SK-N-SH (cell line): ENCODE results near the gene RELN. TPM values are rescaled to one million over a fixed set of nuclear protein-coding genes. Genes with fewer than 3 reads are reported as not detected.

ENCODE experiments used
- CTCF ChIA-PET: fragments of 300-600, 350-600 bp; formaldehyde crosslinking; extraction: SDS; loops from one replicate; lab custom pipeline; 2021; lab: Yijun Ruan, JAX
- POLR2A ChIA-PET: fragments of 350-600 bp; sonication (Branson Sonifier 250); formaldehyde crosslinking; extraction: SDS; loops from one replicate; lab custom pipeline; 2020; ENCODE audit warnings: antibody characterized with exemption, inconsistent platforms; lab: Yijun Ruan, JAX
- DNase-seq: peaks from one replicate; pipeline ENCODE4 v3.0.0; 2012
- H2AFZ ChIP-seq: fragments of 200-600 bp; sonication (generic); 2 replicates; pipeline ENCODE4 v1.8.1; 2016; ENCODE audit warnings: antibody characterized with exemption, mild to moderate bottlenecking, low read depth
- H3F3A ChIP-seq: fragments of 200-600 bp; sonication (generic); replicated peaks from 2 replicates; pipeline ENCODE3; 2016; ENCODE audit warnings: antibody characterized with exemption, mild to moderate bottlenecking; ENCODE audit not compliant: insufficient read depth
- H3K27ac ChIP-seq, 2 experiments: fragments of 200-500 bp in 1 of 2; fragments of 200-600 bp in 1 of 2; sonication (Bioruptor generic) in 1 of 2; sonication (generic), shearing (Covaris generic) in 1 of 2; 2 replicates each; pipeline versions ENCODE4 v1.5.1 to v1.6.1; 2014 to 2016; ENCODE audit warnings: low read depth in 2 of 2, inconsistent platforms in 1 of 2, low read length in 1 of 2, mild to moderate bottlenecking in 1 of 2, mixed read lengths in 1 of 2
- H3K27me3 ChIP-seq: fragments of 200-600 bp; sonication (generic), shearing (Covaris generic); 2 replicates; pipeline ENCODE4 v1.6.1; 2016; ENCODE audit warnings: mixed run types; ENCODE audit not compliant: insufficient read depth
- H3K36me3 ChIP-seq, 2 experiments: fragments of 200-500 bp in 1 of 2; fragments of 200-600 bp in 1 of 2; sonication (Bioruptor generic) in 1 of 2; sonication (generic) in 1 of 2; replicated peaks in 1 of 2; 2 replicates each; pipeline versions ENCODE3 to v1.5.1; 2014 to 2016; ENCODE audit warnings: low read length in 1 of 2, mild to moderate bottlenecking in 1 of 2; ENCODE audit not compliant: insufficient read depth in 2 of 2, control insufficient read depth in 1 of 2
- H3K4me1 ChIP-seq, 2 experiments: fragments of 200-500 bp in 1 of 2; fragments of 200-600 bp in 1 of 2; sonication (Bioruptor generic) in 1 of 2; sonication (generic), shearing (Covaris generic) in 1 of 2; 2 replicates each; pipeline versions ENCODE4 v1.5.1 to v1.6.1; 2014 to 2016; ENCODE audit warnings: low read depth in 1 of 2, low read length in 1 of 2, mixed run types in 1 of 2; ENCODE audit not compliant: insufficient read depth in 2 of 2, control insufficient read depth in 1 of 2
- H3K4me2 ChIP-seq: fragments of 200-600 bp; sonication (generic), shearing (Covaris generic); 2 replicates; pipeline ENCODE4 v1.6.1; 2017; ENCODE audit warnings: mixed run types
- H3K4me3 ChIP-seq, 2 experiments: fragments of 200-500 bp in 1 of 2; fragments of 200-600 bp in 1 of 2; sonication (Bioruptor generic) in 1 of 2; sonication (generic), shearing (Covaris generic) in 1 of 2; 2 replicates each; pipeline versions ENCODE4 v1.5.1 to v1.8.1; 2014 to 2016; ENCODE audit warnings: low read depth in 2 of 2, inconsistent platforms in 1 of 2, low read length in 1 of 2, mild to moderate bottlenecking in 1 of 2, mixed read lengths in 1 of 2, moderate library complexity in 1 of 2
- H3K79me2 ChIP-seq: fragments of 200-600 bp; sonication (generic); 2 replicates; pipeline ENCODE4 v1.8.1; 2017; ENCODE audit warnings: mild to moderate bottlenecking; ENCODE audit not compliant: insufficient read depth
- H3K9ac ChIP-seq: fragments of 200-600 bp; sonication (generic); 2 replicates; pipeline ENCODE4 v1.6.1; 2017; ENCODE audit warnings: mixed run types
- H3K9me2 ChIP-seq: fragments of 200-600 bp; sonication (generic); 2 replicates; pipeline ENCODE4 v1.6.1; 2017; ENCODE audit warnings: mixed run types
- H3K9me3 ChIP-seq: fragments of 200-600 bp; sonication (generic); 2 replicates; pipeline ENCODE4 v1.6.1; 2017; ENCODE audit warnings: mixed run types, mild to moderate bottlenecking, moderate library complexity
- H4K20me1 ChIP-seq: fragments of 200-600 bp; sonication (generic); 2 replicates; pipeline ENCODE4 v1.6.1; 2017; ENCODE audit warnings: mild to moderate bottlenecking, mixed run types; ENCODE audit not compliant: insufficient read depth
- ELF1 ChIP-seq: IDR thresholded peaks from 2 replicates; pipeline ENCODE4 v1.4.0; 2012
- FOSL2 ChIP-seq: IDR thresholded peaks from 2 replicates; pipeline ENCODE4 v1.4.0; 2012; ENCODE audit warnings: low read depth, mild to moderate bottlenecking, moderate library complexity, borderline replicate concordance
- GATA2 ChIP-seq: sonication (generic); formaldehyde crosslinking; IDR thresholded peaks from 2 replicates; pipeline ENCODE4 v1.5.0; 2020; ENCODE audit warnings: mild to moderate bottlenecking, missing genetic modification reagents
- NFIC ChIP-seq: IDR thresholded peaks from 2 replicates; pipeline ENCODE4 v1.4.0; 2012; ENCODE audit warnings: borderline replicate concordance
- NRF1 ChIP-seq: IDR thresholded peaks from 2 replicates; pipeline ENCODE4 v1.6.1; 2012; ENCODE audit warnings: low read depth, mild to moderate bottlenecking, low read length
- RAD21 ChIP-seq: IDR thresholded peaks from 2 replicates; pipeline ENCODE4 v1.6.1; 2012; ENCODE audit warnings: mild to moderate bottlenecking, low read length
- RFX5 ChIP-seq: IDR thresholded peaks from 2 replicates; pipeline ENCODE4 v1.6.1; 2012; ENCODE audit warnings: mild to moderate bottlenecking, improper control_type of control experiment, low read length
- RXRA ChIP-seq: IDR thresholded peaks from 2 replicates; pipeline ENCODE4 v1.4.0; 2012; ENCODE audit warnings: low read depth, mild to moderate bottlenecking, borderline replicate concordance
- SIN3A ChIP-seq: IDR thresholded peaks from 2 replicates; pipeline ENCODE4 v1.6.1; 2012; ENCODE audit warnings: low read depth, mild to moderate bottlenecking, low read length, moderate library complexity, borderline replicate concordance
- TAF1 ChIP-seq: IDR thresholded peaks from 2 replicates; pipeline ENCODE4 v1.6.1; 2012; ENCODE audit warnings: low read depth, mild to moderate bottlenecking, low read length, moderate library complexity, borderline replicate concordance
- WGBS: methylation state at CpG from one replicate; pipeline ENCODE4 v1.1.6; 2017; ENCODE audit warnings: low lambda C conversion rate; 5-methylcytosine and 5-hydroxymethylcytosine counted together
- polyA plus RNA-seq, 3 experiments: library from polyadenylated mRNA; depleted of rRNA; stranded (reverse); fragments of >200 nt; gene quantifications; 2 replicates each; pipeline ENCODE4 v1.2.3, GENCODE V29; 2012
- TF ChIP-seq, protein P1 (sequence below): IDR thresholded peaks from 2 replicates; pipeline ENCODE4 v1.4.0; 2012; ENCODE audit warnings: low read depth, borderline replicate concordance
- TF ChIP-seq, protein P2 (sequence below): IDR thresholded peaks from 2 replicates; pipeline ENCODE4 v1.4.0; 2012; ENCODE audit warnings: low read depth
- TF ChIP-seq, protein P3 (sequence below): IDR thresholded peaks from 2 replicates; pipeline ENCODE4 v1.6.1; 2012; ENCODE audit warnings: mild to moderate bottlenecking, low read depth, low read length, moderate library complexity
- TF ChIP-seq, protein P4 (sequence below): IDR thresholded peaks from 2 replicates; pipeline ENCODE4 v1.4.0; 2012; ENCODE audit warnings: low read depth, borderline replicate concordance
- TF ChIP-seq, protein P5 (sequence below): fragments of 200-600 bp; sonication (generic); IDR thresholded peaks from 2 replicates; pipeline ENCODE4 v1.6.1; 2017; ENCODE audit warnings: antibody characterized with exemption, mild to moderate bottlenecking, moderate library complexity
- TF ChIP-seq, protein P6 (sequence below): IDR thresholded peaks from 2 replicates; pipeline ENCODE4; 2012
- TF ChIP-seq, protein P7 (sequence below): fragments of 150-350 bp; IDR thresholded peaks from 2 replicates; pipeline ENCODE4 v1.6.1; 2016; ENCODE audit warnings: mild to moderate bottlenecking, low read depth, low read length

The RELN gene
- polyA plus RNA-seq, 1 of the 3 experiments (the other 2 are of a cell fraction): 0.02 TPM

DNA sequence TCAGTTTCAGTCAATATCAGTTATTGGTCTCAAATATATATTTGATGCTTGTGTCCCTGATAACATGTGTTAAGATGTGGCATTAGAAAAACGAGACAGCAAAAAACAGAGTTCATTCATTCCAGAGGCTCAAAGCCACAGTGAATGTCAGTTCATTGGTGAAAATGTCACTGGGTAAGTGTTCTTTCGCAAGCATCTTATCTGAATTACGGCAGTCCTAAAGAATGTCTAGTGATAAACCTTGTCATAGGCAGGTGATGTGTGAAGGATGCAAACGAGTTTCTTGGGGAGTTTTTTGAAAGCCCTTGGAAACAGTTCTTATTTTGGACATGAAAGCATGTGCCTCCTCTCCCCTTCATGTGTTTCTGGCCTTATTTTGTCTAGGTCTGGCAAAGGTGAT lies 45.9 kb upstream of the RELN start:
- Histone ChIP-seq H3K79me2 (no peaks in the 10 kb centered on the region), H3K36me3 (no peaks in the 10 kb centered on the region), H3K9me3 (no peaks in the 10 kb centered on the region), H3K4me3 (no peak overlapping the region), H3K9ac (no peak overlapping the region), H2AFZ (no peak overlapping the region), H3K27ac (no peak overlapping the region), H3K9me2 (no peaks in the 10 kb centered on the region), H3K4me1 (no peaks in the 10 kb centered on the region), H3K4me2 (no peak overlapping the region), H4K20me1 (no peaks in the 10 kb centered on the region), H3F3A (no peaks in the 10 kb centered on the region), H3K27me3 (no peaks in the 10 kb centered on the region)
- no peak for DNase-seq
- TF ChIP-seq RXRA: no peak
- TF ChIP-seq ELF1: no peak
- no peak for TF ChIP-seq FOSL2
- TF ChIP-seq, protein P1, sequence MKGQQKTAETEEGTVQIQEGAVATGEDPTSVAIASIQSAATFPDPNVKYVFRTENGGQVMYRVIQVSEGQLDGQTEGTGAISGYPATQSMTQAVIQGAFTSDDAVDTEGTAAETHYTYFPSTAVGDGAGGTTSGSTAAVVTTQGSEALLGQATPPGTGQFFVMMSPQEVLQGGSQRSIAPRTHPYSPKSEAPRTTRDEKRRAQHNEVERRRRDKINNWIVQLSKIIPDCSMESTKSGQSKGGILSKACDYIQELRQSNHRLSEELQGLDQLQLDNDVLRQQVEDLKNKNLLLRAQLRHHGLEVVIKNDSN: no peak
- TF ChIP-seq, protein P2, sequence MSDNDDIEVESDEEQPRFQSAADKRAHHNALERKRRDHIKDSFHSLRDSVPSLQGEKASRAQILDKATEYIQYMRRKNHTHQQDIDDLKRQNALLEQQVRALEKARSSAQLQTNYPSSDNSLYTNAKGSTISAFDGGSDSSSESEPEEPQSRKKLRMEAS: no peak
- TF ChIP-seq, protein P3, sequence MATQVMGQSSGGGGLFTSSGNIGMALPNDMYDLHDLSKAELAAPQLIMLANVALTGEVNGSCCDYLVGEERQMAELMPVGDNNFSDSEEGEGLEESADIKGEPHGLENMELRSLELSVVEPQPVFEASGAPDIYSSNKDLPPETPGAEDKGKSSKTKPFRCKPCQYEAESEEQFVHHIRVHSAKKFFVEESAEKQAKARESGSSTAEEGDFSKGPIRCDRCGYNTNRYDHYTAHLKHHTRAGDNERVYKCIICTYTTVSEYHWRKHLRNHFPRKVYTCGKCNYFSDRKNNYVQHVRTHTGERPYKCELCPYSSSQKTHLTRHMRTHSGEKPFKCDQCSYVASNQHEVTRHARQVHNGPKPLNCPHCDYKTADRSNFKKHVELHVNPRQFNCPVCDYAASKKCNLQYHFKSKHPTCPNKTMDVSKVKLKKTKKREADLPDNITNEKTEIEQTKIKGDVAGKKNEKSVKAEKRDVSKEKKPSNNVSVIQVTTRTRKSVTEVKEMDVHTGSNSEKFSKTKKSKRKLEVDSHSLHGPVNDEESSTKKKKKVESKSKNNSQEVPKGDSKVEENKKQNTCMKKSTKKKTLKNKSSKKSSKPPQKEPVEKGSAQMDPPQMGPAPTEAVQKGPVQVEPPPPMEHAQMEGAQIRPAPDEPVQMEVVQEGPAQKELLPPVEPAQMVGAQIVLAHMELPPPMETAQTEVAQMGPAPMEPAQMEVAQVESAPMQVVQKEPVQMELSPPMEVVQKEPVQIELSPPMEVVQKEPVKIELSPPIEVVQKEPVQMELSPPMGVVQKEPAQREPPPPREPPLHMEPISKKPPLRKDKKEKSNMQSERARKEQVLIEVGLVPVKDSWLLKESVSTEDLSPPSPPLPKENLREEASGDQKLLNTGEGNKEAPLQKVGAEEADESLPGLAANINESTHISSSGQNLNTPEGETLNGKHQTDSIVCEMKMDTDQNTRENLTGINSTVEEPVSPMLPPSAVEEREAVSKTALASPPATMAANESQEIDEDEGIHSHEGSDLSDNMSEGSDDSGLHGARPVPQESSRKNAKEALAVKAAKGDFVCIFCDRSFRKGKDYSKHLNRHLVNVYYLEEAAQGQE: no peak
- TF ChIP-seq SIN3A: no peak
- TF ChIP-seq, protein P4, sequence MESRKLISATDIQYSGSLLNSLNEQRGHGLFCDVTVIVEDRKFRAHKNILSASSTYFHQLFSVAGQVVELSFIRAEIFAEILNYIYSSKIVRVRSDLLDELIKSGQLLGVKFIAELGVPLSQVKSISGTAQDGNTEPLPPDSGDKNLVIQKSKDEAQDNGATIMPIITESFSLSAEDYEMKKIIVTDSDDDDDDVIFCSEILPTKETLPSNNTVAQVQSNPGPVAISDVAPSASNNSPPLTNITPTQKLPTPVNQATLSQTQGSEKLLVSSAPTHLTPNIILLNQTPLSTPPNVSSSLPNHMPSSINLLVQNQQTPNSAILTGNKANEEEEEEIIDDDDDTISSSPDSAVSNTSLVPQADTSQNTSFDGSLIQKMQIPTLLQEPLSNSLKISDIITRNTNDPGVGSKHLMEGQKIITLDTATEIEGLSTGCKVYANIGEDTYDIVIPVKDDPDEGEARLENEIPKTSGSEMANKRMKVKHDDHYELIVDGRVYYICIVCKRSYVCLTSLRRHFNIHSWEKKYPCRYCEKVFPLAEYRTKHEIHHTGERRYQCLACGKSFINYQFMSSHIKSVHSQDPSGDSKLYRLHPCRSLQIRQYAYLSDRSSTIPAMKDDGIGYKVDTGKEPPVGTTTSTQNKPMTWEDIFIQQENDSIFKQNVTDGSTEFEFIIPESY: no peak
- TF ChIP-seq RAD21: no peak
- 35% methylated on average over 4 of the region's 4 CpGs for WGBS
- ChIA-PET POLR2A (no interaction called here), CTCF (no interaction called here)

DNA sequence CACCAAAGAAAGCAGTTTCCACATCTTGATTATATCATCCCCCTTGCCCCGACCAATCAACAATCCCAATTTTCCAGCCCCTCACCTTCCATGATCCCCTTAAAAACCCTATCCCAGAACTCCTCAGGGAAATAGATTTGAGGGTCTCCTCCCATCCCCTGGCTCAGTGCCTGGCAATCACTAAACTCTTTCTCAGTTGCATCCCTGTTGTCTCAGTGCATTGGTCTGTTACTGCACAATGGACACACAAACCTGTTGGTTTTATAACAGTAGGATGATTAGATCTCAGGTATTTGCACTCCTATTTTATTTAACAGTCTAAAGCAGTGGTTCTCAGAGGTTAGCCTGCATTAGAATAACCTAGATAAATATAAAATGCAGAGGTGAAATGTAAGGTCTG lies 45.2 kb upstream of the RELN start:
- ChIA-PET POLR2A (no interaction called here), CTCF (no interaction called here)
- no peaks in the 10 kb centered on the region for H4K20me1 ChIP-seq
- H3K4me3 ChIP-seq: no peak overlapping the region
- WGBS: 42% methylated on average over 1 of the region's 1 CpG
- no peaks in the 10 kb centered on the region for H3K36me3 ChIP-seq
- H2AFZ ChIP-seq: no peak overlapping the region
- no peaks in the 10 kb centered on the region for H3K79me2 ChIP-seq
- no peaks in the 10 kb centered on the region for H3K27me3 ChIP-seq
- no peaks in the 10 kb centered on the region for H3K4me1 ChIP-seq
- no peaks in the 10 kb centered on the region for H3F3A ChIP-seq
- H3K4me2 ChIP-seq: no peak overlapping the region
- no peak overlapping the region for H3K9ac ChIP-seq
- no peaks in the 10 kb centered on the region for H3K9me2 ChIP-seq
- no peak overlapping the region for H3K27ac ChIP-seq
- DNase-seq: no peak
- no peaks in the 10 kb centered on the region for H3K9me3 ChIP-seq
- TF ChIP-seq SIN3A (no peak), RFX5 (no peak), TAF1 (no peak), ELF1 (no peak), FOSL2 (no peak), NRF1 (no peak), NFIC (no peak), RXRA (no peak), GATA2 (CRISPR knock-in tag) (no peak)
- TF ChIP-seq, protein P5, sequence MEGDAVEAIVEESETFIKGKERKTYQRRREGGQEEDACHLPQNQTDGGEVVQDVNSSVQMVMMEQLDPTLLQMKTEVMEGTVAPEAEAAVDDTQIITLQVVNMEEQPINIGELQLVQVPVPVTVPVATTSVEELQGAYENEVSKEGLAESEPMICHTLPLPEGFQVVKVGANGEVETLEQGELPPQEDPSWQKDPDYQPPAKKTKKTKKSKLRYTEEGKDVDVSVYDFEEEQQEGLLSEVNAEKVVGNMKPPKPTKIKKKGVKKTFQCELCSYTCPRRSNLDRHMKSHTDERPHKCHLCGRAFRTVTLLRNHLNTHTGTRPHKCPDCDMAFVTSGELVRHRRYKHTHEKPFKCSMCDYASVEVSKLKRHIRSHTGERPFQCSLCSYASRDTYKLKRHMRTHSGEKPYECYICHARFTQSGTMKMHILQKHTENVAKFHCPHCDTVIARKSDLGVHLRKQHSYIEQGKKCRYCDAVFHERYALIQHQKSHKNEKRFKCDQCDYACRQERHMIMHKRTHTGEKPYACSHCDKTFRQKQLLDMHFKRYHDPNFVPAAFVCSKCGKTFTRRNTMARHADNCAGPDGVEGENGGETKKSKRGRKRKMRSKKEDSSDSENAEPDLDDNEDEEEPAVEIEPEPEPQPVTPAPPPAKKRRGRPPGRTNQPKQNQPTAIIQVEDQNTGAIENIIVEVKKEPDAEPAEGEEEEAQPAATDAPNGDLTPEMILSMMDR: no peak
- TF ChIP-seq, protein P6, sequence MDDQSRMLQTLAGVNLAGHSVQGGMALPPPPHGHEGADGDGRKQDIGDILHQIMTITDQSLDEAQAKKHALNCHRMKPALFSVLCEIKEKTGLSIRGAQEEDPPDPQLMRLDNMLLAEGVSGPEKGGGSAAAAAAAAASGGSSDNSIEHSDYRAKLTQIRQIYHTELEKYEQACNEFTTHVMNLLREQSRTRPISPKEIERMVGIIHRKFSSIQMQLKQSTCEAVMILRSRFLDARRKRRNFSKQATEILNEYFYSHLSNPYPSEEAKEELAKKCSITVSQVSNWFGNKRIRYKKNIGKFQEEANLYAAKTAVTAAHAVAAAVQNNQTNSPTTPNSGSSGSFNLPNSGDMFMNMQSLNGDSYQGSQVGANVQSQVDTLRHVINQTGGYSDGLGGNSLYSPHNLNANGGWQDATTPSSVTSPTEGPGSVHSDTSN: no peak
- TF ChIP-seq, protein P7, sequence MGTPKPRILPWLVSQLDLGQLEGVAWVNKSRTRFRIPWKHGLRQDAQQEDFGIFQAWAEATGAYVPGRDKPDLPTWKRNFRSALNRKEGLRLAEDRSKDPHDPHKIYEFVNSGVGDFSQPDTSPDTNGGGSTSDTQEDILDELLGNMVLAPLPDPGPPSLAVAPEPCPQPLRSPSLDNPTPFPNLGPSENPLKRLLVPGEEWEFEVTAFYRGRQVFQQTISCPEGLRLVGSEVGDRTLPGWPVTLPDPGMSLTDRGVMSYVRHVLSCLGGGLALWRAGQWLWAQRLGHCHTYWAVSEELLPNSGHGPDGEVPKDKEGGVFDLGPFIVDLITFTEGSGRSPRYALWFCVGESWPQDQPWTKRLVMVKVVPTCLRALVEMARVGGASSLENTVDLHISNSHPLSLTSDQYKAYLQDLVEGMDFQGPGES: no peak
